IMR-90 (cell line): ENCODE measurements around the gene PRLH.

Experiments used
- CEBPB ChIP-seq: IDR thresholded peaks from 2 replicates; pipeline ENCODE4 v1.6.1; 2012; ENCODE audit warnings: low read depth, low read length, improper control_type of control experiment
- CHD1 ChIP-seq: IDR thresholded peaks from 2 replicates; pipeline ENCODE4 v1.6.1; 2012; ENCODE audit warnings: low read depth, low read length, improper control_type of control experiment
- CTCF ChIP-seq: conservative IDR thresholded peaks from 2 replicates; pipeline ENCODE4 v1.5.1; 2012; ENCODE audit warnings: mild to moderate bottlenecking, low read depth, low read length, improper control_type of control experiment
- ELK1 ChIP-seq: fragments of 150-350 bp; IDR thresholded peaks from 2 replicates; pipeline ENCODE4 v1.6.1; 2016; ENCODE audit warnings: low read depth, mild to moderate bottlenecking, low read length, moderate library complexity, borderline replicate concordance
- MAFK ChIP-seq: IDR thresholded peaks from 2 replicates; pipeline ENCODE4 v1.6.1; 2012; ENCODE audit warnings: low read depth, low read length, improper control_type of control experiment
- MXI1 ChIP-seq: IDR thresholded peaks from 2 replicates; pipeline ENCODE4 v1.6.1; 2012; ENCODE audit warnings: low read depth, mild to moderate bottlenecking, low read length, moderate library complexity, borderline replicate concordance
- POLR2A ChIP-seq: IDR thresholded peaks from 2 replicates; pipeline ENCODE4 v1.6.1; 2012; ENCODE audit warnings: mild to moderate bottlenecking, low read depth, low read length
- RFX5 ChIP-seq: IDR thresholded peaks from 2 replicates; pipeline ENCODE4 v1.8.0; 2012; ENCODE audit warnings: low read depth, mild to moderate bottlenecking, low read length, moderate library complexity

- TF ChIP-seq CTCF, result no peak
- no peak for TF ChIP-seq RFX5
- no peak for TF ChIP-seq CEBPB
- no peak for TF ChIP-seq POLR2A
- no peak for TF ChIP-seq MXI1
- TF ChIP-seq CHD1, result no peak
- TF ChIP-seq ELK1, result no peak
- no peak for TF ChIP-seq MAFK
These were observed 33.2 kb downstream of the PRLH start for GRCh38 chr2:237599465-237600110.
